Measurements from ENCODE around the gene UBXN4. TPM values are rescaled to one million over a fixed set of nuclear protein-coding genes. Genes with fewer than 3 reads are reported as not detected.

Gene UBXN4
- total and polyA plus RNA-seq, 2 of the 4 experiments (the other 2 are of a cell fraction) = 48.1 to 49.1 TPM

GRCh38 chr2:135755573-135755972 is 13.9 kb downstream of the UBXN4 start:
- H4K91ac ChIP-seq (ENCODE audit: insufficient read depth, low read depth, low read length) = no peak overlapping the region
- H2AFZ ChIP-seq (replicated peaks; ENCODE audit: low read length, poor library complexity) = no peak overlapping the region
- ATAC-seq (ENCODE audit: low read depth) = no peak
- POLR2A ChIA-PET (ENCODE audit: unreplicated experiment) = no interaction called here
- no peak overlapping the region for H3K14ac ChIP-seq (replicated peaks; ENCODE audit: low read depth, low read length)
- no peak overlapping the region for H3K56ac ChIP-seq (ENCODE audit: extremely low read depth, insufficient read depth, low read length)
- H2BK120ac ChIP-seq (ENCODE audit: low read depth, low read length) = no peak overlapping the region
- peaks cover 3% of the 10 kb centered on the region; the same call in 1 of the 2 replicates for H3K9me1 ChIP-seq (ENCODE audit: insufficient read depth, low read length)
- no peak overlapping the region for H3K9ac ChIP-seq (ENCODE audit: low read depth, low read length)
- in situ Hi-C loops (cut with MboI; ENCODE audit: low sequenced_read_pairs) (no loop called here), dilution Hi-C loops (cut with HindIII; ENCODE audit: low sequenced_read_pairs, unreplicated experiment) (no loop called here), intact Hi-C loops (cut with micrococcal nuclease) (no loop called here)
- H3K23ac ChIP-seq (ENCODE audit: low read depth, low read length) = no peak overlapping the region
- H3K27me3 ChIP-seq (ENCODE audit: control insufficient read depth, insufficient read depth, low read length) = no peaks in the 10 kb centered on the region
- no peak for DNase-seq
- H3K36me3 ChIP-seq (ENCODE audit: control insufficient read depth, insufficient read depth, low read length) = peaks cover 41% of the 10 kb centered on the region
- peaks cover 3% of the 10 kb centered on the region; the same call in 1 of the 2 replicates for H4K20me1 ChIP-seq (ENCODE audit: insufficient read depth, low read length)
- no peak overlapping the region for H2BK15ac ChIP-seq (ENCODE audit: low read depth, low read length)
- no peak overlapping the region for H2AK5ac ChIP-seq (ENCODE audit: low read depth, low read length)
- no peak overlapping the region for H3K27ac ChIP-seq (ENCODE audit: insufficient read depth, low read length)
- H2AK9ac ChIP-seq (replicated peaks; ENCODE audit: low read depth, low read length, poor library complexity) = no peak overlapping the region
- H4K5ac ChIP-seq (ENCODE audit: low read depth, low read length) = no peak overlapping the region
- no peak overlapping the region for H3K4me3 ChIP-seq (ENCODE audit: insufficient read depth, low read depth, low read length)
- CTCF ChIA-PET = interaction anchor here (1.9 kb wide), 1 partner anchor 11 kb away, joined by 8 read pairs; no protein-coding TSS in a partner anchor
- H4K8ac ChIP-seq (ENCODE audit: low read depth in 2 of 2, low read length in 2 of 2) = no peak overlapping the region
- no peak overlapping the region for H3K18ac ChIP-seq (ENCODE audit: low read depth, low read length)
- H3K79me1 ChIP-seq (ENCODE audit: low read depth in 1 of 2, low read length in 2 of 2) = peaks cover 8 to 17% of the 10 kb centered on the region in 2 experiments
- peaks cover 2% of the 10 kb centered on the region; the same call in 1 of the 2 replicates for H3K9me3 ChIP-seq (ENCODE audit: control insufficient read depth, insufficient read depth, low read length)
- H2BK5ac ChIP-seq (ENCODE audit: low read depth, low read length, poor library complexity, severe bottlenecking) = no peak overlapping the region
- no peak for TF ChIP-seq ELK1 (IDR thresholded peaks at IDR 0.05; ENCODE audit: borderline replicate concordance, low read depth, low read length)
- H3K4ac ChIP-seq (ENCODE audit: low read depth, low read length) = no peak overlapping the region
- WGBS, 2 experiments (ENCODE audit: extremely low coverage in 2 of 2, insufficient read length in 1 of 2) = 100% methylated on average over 1 of the region's 2 CpGs; no CpG with 5 or more reads in 1 of the 2 experiments
- no peak overlapping the region for H2BK20ac ChIP-seq (ENCODE audit: low read depth, low read length)
- no peaks in the 10 kb centered on the region for H3K4me1 ChIP-seq (ENCODE audit: control insufficient read depth, insufficient read depth, low read length)
- H3K4me2 ChIP-seq (ENCODE audit: low read depth, low read length) = no peak overlapping the region
- no TSS peak for BruUV-seq (replicated peaks)

All from IMR-90 (cell line).